Germinal center (tissue), 1 donor: ENCODE data around the gene ZC3H10.
"Not testable (repeated sequence)": the region's sequence is repeated elsewhere in the genome, so short reads cannot be mapped to it uniquely, and the experiment has no call there.

Source experiments
- DNase-seq: peaks from one replicate; pipeline ENCODE4 v3.0.0; 2012; ENCODE audit warnings: mixed read lengths, low spot score

The ZC3H10 gene, protein sequence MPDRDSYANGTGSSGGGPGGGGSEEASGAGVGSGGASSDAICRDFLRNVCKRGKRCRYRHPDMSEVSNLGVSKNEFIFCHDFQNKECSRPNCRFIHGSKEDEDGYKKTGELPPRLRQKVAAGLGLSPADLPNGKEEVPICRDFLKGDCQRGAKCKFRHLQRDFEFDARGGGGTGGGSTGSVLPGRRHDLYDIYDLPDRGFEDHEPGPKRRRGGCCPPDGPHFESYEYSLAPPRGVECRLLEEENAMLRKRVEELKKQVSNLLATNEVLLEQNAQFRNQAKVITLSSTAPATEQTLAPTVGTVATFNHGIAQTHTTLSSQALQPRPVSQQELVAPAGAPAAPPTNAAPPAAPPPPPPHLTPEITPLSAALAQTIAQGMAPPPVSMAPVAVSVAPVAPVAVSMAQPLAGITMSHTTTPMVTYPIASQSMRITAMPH

DNA sequence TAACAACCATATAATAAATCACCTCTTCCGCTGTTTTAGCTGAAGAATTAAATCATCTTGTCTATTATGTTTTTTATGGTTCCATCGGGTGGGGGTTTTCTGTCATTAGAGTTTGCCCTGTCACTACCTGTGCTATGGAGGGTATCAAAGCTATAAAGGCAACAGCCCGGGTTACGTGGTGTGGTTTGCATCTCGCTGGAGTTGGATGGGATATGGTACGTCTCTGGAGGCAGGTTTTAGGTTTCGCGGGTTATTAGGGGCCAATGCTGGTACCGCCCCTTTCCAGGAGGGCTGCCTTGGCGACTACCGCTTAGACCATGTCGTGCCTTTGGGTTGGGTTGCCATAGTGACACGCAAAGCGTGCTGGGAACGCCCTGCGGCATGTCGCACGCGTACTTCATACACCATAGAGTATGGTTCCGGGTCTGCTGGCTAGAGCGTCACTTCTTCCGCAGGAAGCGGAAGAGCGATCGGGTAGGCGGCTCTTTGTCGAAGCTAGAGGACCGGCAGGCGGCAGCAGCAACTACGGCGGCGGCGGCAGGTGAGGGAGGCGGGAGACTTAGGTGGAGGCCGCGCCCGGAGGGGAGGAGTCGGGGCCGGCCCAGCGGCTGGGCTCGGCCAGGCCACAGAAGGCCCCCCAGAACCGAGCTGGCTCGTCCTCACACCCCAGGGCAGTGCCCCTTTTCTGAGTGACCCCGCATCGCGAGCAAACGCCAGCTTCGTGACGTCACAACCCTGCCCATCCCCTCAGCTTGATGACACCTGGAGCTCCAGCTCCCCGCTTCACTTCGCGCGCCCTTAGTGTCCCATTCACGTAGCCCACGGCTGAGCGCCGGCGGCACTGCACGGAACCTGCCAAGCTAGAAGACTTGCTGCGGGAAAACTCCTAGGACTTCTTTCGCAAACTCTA is at the start of gene ZC3H10:
Gene ZC3H10, plus strand, starts transcription at position 489 of the 910 bp plus-strand sequence. CDS start 2,297 bp downstream, outside the sequence.
- DNase-seq: peak; percentile 97

DNA sequence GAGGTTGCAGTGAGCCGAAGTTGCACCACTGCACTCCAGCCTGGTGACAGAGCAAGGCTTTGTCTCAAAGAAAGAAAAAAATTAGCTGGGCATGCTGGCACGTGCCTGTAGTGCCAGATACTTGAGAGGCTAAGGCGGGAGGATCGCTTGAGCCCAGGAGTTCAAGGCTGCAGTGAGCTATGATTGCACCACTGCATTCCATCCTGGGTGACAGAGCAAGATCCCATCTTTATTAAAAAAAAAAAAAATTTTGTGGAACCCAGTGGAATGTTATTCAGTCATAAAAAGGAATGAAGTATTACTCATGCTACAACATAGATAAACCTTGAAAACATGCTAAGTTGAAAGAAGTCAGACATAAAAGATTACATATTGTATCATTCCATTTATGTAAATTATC is 46.4 kb upstream of the ZC3H10 start:
- DNase-seq: no peak

DNA sequence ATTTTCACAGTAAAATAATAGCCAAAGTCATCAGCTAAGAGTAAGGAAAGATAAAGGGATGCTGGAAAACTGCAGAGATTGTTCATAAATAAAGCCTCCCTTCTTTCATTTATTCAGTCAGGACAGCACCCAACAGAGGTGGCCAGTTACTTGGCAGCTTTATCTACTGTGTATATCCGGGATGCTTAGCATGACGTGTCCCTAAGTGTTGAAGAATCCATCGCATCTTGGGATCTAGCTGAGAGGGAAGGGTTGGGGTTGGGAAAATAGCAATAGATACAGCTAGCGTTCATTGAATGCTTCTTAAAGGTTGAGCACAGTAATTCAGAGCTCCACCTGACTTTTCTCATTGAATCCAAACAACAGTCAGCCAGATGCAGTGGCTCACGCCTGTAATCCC is 43.7 kb upstream of the ZC3H10 start:
- DNase-seq: no peak

DNA sequence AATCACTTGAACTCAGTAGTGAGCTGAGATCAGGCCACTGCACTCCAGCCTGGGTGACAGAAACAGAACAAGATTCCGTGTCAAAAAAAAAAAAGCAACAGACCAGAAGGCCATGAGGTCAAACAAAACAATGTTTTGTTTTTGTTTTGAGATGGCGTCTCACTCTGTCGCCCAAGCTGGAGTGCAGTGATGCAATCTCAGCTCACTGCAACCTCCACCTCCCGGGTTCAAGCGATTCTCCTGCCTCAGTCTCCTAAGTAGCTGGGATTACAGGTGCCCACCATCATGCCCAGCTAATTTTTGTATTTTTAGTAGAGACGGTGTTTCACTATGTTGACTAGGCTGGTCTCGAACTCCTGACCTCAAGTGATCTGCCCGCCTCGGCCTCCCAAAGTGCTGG is 40.1 kb upstream of the ZC3H10 start:
- DNase-seq: not testable (repeated sequence)

DNA sequence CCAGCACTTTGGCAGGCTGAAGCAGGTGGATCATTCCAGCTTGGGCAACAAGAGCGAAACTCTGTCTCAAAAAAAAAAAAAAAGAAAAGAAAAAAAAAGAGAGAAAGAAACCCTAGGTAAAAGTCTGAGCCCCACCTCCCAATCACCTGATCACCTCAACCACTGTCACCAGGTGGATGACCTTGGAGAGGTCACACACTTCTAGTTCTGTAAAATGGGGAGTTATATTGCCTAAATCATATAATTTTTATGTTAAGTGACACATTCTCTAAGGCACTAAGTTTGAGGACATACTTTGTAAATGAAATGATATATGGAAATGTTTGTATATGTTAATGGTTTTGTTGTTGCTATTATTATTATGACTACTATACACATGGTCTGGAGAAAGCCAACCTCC is 39.6 kb upstream of the ZC3H10 start:
- no peak for DNase-seq

DNA sequence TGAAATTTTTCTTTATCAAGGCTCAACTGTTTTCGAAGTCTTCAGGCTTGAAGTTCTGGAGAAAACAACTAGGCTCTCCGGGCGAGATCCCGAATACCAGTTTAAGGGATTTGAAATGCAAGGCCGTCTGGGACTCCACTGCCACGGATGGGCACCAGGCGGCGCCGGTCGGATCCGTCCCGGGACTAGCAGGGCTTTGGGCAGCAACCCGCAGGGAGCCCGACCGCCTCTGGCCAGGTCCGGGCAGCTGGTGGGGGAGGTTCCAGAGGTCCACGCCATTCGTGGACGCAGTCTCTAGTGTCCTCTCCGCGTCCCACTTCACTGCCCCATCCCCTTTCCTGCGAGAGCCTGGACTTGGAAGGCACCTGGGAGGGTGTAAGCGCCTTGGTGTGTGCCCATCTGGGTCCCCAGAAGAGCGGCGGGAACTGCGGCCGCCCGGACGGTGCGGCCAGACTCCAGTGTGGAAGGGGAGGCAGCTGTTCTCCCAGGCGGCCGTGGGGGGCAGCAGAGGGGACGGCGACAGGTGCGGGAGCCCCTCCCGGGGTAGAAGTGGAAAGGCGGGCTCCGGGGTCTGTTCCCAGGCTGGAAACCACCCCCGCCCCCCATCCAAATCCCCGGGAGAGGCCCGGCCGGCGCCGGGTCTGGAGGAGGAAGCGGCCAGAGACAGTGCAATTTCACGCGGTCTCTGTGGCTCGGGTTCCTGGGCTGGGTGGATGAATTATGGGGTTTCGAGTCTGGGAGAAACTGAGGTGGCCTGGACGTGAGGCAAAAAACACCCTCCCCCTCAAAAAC is 38.9 kb upstream of the ZC3H10 start:
- DNase-seq: peak; percentile 81

DNA sequence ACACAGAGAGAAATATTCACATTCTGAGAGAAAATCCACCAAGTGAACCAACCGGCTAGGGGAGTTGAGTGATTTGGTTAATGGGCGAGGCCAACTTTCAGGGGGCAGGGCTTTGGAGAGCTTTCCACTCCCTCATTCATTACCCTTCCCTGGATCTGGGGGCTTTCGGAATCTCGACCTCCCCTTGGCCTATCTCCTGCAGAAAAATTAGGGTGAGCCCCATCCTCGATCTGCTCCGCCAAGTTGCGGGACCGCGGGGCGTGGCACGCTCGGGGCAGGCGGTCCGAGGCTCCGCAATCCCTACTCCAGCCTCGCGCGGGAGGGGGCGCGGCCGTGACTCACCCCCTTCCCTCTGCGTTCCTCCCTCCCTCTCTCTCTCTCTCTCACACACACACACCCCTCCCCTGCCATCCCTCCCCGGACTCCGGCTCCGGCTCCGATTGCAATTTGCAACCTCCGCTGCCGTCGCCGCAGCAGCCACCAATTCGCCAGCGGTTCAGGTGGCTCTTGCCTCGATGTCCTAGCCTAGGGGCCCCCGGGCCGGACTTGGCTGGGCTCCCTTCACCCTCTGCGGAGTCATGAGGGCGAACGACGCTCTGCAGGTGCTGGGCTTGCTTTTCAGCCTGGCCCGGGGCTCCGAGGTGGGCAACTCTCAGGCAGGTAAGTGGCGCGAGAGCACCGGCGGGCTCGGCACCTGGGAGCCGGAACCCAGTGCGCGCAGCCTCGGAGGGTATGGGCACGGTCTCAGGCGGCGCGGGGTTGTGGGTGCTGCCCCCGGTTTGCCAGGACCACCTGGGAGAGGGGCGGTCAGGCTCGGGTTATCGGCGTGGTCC is 38.1 kb upstream of the ZC3H10 start, which contains the start of gene ERBB3:
Gene ERBB3, plus strand, starts transcription at position 443 of the 833 bp plus-strand sequence. Its CDS starts 136 bp downstream, at position 579.
- peak; percentile 57 for DNase-seq

DNA sequence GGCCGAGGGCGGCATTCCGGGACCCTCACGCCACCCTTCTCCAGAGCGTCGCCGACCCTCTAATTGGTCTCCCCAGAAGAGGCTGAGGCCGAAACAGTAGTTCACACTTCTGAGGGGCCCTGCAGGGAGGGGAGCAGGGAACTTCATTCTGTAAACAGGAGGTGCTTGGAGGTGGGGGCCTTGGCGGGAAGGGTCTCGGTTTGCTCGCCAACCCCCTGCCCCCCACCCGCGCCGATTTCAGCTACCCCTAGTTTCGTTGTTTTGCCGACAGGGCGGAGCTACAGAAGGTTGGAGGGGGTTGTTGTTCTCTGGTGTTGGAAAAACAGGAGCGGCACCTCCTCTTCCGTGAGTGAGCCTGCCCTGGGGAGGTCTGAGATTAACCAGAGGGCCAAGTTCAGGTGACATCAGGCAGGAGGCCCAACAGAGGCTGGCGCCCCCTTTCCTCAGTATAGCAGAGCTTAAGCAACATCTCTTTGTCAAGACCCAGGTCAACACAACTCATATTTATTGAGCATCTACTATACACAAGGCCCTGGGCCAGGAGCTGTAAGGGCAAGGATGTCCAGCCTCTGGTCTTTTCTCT is 37.4 kb upstream of the ZC3H10 start:
- DNase-seq: no peak

DNA sequence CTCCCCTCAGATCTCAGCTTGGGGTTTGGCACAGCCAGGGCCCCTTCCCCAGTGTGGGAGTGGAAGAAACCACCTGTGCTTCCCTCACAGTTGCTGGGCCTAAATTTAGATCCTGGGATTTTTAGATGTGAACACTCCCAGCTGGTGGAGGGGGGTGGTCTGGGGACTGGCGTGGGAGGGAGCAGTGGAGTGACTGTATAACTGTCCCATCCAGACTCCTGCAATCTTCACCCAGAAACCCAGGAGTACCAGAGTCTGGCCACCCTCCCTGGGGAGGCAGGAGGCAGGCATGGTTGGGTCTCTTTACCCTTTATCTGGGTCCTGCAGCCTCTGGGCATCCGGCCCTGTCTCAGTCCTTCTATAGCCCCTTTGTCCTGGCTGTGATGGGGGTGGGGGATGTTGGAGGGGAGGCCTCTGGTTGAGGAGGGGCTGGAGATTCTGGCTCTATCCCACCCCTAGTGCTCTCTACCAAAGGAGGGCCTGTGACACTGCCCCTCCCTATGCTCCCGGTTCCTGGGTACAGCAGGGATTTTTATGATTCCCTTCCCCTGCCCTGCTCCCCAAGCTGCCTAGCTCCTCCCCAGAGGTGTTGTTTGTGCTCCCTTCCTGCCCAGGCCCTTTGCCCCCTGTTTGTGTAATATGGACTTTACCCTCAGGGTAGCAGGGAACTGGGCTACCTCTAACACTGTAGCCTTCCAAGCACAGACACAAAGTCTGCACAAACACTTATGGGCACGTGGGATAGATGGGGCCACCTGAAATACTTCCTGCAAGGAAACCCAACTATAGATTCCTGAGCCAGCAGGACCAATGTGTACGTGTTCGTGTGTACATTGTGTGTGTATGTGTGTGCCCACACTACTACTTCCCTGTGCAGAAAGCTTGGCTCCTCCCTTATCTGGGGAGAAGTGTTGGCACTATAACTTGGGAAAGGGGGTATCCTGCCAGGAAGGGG is 36.4 kb upstream of the ZC3H10 start:
- no peak for DNase-seq

DNA sequence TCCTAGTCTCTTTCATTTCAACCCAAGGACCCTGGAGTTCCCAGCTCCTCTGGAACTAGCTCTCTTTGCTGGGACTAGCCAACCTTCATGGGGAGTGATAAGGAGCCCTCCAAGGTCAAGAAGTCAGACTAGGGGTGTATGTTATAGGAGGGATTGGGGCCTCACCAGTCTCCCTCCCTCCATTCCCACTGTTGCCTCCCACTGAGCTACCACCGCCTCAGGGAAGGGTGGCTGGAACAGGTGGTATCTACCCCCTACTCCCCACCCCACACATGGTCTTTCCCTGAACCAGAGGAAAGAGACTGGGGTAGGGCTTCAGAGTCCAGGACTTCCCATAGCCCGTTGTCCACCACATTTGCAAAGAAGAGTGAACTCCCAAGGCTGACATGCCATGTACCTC is 35.7 kb upstream of the ZC3H10 start:
- no peak for DNase-seq

DNA sequence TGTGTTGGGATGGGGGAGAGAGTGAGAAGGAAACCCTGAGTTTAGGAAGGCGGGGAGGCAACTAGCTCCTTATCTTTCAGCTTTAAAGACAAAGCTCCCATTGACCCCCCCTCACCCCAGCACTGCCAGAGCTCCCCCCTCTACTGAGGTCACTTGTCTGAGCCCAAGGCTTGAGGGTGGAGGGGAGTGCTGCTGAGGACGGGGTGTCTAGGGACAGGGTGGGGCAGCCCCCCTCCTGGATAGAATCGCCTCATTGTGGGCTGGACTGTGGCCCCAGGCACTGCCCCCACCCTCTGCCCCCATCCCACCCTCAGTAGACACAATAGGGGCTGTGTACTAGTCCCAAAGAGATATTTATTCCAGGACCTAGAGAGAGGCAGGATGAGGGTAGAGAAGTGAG is 35.1 kb upstream of the ZC3H10 start:
- no peak for DNase-seq

DNA sequence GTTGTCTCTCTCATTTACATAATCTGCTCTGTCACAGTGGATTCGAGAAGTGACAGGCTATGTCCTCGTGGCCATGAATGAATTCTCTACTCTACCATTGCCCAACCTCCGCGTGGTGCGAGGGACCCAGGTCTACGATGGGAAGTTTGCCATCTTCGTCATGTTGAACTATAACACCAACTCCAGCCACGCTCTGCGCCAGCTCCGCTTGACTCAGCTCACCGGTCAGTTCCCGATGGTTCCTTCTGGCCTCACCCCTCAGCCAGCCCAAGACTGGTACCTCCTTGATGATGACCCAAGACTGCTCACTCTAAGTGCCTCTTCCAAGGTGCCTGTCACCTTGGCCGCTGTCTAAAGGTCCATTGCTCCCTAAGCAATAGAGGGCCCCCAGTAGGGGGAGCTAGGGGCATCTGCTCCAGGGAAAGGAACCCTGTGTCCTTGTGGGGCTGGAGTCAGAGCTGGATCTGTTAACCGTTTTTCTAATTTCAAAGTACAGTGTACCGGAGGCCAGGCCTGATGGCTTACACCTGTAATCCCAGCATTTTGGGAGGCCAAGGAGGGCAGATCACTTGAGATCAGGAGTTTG is 33.0 kb upstream of the ZC3H10 start:
- no peak for DNase-seq

DNA sequence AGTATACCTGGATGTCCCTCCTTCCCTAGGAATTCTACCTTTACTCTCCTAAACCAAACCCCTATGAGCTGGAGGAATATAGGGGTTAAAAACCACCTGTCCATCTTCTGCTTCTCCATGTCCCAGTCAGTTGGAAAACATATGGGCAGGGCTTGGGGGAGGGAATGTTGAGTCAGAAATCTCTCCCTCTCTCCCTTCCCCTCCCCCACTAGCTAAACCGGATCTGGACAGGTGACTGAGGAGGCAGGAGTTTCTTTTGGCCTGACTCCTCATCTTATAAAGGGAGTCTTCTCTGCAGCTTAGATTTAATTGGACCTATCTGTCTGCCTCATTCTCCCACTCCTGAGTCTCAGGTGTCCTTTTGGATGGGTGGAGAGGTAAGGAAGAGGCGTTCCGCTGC is 32.0 kb upstream of the ZC3H10 start:
- no peak for DNase-seq

DNA sequence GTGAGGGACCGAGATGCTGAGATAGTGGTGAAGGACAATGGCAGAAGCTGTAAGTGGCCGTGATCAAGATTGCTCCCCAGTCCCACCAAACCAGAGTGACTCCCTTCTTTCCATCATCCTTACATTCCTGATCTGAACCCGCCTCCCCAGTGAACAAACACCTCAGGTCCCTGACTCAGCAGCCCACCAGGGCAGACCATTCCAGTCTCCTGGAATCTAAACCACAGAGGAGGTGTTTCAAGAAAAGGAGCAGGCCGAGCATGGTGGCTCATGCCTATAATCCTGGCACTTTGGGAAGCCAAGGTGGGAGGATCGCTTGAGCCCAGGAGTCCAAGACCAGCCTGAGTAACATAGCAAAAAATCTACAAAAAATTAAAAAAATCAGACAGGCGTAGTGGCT is 31.5 kb upstream of the ZC3H10 start:
- DNase-seq: no peak

DNA sequence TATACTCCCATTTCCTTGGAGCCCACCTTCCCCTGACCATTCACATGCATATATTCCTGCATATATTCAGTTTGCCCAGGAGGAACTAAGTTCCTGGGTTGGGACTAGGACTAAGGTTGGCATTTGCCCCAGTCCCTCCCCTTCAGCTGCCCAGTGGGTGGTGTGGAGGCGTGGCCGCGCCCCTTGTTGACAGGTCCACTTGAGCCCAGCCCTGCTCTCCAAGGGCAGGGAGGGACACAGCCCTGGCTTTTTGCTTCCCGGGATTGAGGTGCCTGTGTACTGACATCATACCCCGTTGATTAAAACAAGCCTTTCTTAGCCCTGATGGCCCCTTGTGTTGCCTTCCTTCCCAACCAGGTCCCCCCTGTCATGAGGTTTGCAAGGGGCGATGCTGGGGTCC is 30.8 kb upstream of the ZC3H10 start:
- no peak for DNase-seq

DNA sequence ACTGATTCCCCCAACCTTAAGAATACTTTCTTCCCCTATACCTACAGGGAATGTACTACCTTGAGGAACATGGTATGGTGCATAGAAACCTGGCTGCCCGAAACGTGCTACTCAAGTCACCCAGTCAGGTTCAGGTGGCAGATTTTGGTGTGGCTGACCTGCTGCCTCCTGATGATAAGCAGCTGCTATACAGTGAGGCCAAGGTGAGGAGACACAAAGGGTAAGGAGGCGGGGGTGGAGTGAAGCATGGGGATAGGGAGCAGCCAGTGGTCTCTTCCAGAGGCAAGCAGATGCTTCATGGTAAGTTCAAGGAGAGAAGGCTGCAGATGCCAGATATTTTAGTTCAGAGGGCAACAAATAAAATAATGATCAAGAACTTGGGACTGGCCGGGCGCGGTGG is 20.3 kb upstream of the ZC3H10 start:
- no peak for DNase-seq

DNA sequence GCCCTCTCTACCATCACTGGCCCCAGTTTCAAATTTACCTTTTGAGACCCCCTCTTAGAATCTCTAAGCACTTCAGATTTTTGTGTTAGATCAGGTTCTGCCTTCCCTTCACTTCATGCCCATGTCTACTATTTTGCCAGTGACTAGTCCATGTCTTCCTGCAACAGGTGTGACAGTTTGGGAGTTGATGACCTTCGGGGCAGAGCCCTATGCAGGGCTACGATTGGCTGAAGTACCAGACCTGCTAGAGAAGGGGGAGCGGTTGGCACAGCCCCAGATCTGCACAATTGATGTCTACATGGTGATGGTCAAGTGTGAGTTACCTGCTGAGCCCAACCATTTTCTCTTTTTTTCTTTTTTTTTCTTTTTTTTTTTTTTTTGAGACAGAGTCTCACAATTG is 19.5 kb upstream of the ZC3H10 start:
- no peak for DNase-seq

DNA sequence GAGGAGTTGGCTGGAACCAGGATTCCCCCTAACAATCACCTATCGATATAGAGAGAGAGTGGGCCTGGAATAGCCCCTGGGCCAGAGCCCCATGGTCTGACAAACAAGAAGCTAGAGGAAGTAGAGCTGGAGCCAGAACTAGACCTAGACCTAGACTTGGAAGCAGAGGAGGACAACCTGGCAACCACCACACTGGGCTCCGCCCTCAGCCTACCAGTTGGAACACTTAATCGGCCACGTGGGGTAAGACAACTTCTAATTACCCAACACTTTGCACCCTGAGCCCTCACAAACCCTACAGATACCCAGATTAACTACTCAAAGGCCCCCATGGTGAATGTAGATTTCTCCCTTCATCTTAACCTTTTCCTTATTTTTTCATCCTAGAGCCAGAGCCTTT is 18.3 kb upstream of the ZC3H10 start:
- DNase-seq: no peak

DNA sequence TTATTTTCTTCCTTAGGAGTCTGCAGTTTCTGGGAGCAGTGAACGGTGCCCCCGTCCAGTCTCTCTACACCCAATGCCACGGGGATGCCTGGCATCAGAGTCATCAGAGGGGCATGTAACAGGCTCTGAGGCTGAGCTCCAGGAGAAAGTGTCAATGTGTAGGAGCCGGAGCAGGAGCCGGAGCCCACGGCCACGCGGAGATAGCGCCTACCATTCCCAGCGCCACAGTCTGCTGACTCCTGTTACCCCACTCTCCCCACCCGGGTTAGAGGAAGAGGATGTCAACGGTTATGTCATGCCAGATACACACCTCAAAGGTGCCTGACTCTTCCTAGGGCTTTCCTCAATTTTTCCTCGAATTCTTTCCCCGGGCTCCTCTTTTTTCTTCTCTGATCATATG is 17.0 kb upstream of the ZC3H10 start:
- no peak for DNase-seq
